Measurements from ENCODE around the gene AHCYL2. TPM values are rescaled to one million over a fixed set of nuclear protein-coding genes. Genes with fewer than 3 reads are reported as not detected.

The AHCYL2 gene
- total RNA-seq, 1 donor from 2014 or later, result 6.0 TPM

DNA sequence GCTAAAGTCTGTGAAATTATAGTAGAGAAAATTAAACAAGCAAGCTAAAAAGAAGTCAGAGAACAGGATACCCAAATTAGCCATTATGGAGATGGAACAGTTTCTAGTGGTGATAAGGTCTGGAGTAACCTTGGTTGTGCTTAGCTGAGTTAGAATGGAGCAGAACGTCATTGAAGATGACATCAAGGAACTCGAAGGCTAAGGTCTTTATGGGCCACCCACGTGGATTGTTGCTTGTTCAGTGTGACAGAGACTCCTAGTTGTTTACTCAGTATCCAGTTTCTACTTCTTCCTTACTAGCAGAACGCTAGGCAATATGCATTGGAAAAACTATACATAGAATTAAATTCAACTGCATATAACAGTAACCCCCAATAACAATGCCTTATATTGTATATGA, 39.7 kb downstream of the AHCYL2 start:
- no peak for DNase-seq

GRCh38 chr7:129265328-129265727, 40.5 kb downstream of the AHCYL2 start:
- Histone ChIP-seq H3K4me1 (no peaks in the 10 kb centered on the region), H3K27ac (replicated peaks) (no peak overlapping the region), H3K27me3 (ENCODE audit: low read depth) (no peaks in the 10 kb centered on the region), H3K36me3 (no peaks in the 10 kb centered on the region), H3K4me3 (no peak overlapping the region), H3K9me3 (replicated peaks) (no peaks in the 10 kb centered on the region)
- intact Hi-C loops (cut with micrococcal nuclease), result no loop called here
- TF ChIP-seq, protein P1, sequence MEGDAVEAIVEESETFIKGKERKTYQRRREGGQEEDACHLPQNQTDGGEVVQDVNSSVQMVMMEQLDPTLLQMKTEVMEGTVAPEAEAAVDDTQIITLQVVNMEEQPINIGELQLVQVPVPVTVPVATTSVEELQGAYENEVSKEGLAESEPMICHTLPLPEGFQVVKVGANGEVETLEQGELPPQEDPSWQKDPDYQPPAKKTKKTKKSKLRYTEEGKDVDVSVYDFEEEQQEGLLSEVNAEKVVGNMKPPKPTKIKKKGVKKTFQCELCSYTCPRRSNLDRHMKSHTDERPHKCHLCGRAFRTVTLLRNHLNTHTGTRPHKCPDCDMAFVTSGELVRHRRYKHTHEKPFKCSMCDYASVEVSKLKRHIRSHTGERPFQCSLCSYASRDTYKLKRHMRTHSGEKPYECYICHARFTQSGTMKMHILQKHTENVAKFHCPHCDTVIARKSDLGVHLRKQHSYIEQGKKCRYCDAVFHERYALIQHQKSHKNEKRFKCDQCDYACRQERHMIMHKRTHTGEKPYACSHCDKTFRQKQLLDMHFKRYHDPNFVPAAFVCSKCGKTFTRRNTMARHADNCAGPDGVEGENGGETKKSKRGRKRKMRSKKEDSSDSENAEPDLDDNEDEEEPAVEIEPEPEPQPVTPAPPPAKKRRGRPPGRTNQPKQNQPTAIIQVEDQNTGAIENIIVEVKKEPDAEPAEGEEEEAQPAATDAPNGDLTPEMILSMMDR (IDR thresholded peaks at IDR 0.05; ENCODE audit: borderline replicate concordance), result no peak
- no peak for DNase-seq

More for the DNA sequence above, 39.7 kb downstream of the AHCYL2 start:
- intact Hi-C loops (cut with micrococcal nuclease), result no loop called here
- TF ChIP-seq, protein P1 (IDR thresholded peaks at IDR 0.05; ENCODE audit: borderline replicate concordance), result no peak
- no peak overlapping the region for H3K27ac ChIP-seq (replicated peaks)
- H3K27me3 ChIP-seq (ENCODE audit: low read depth), result no peaks in the 10 kb centered on the region
- H3K4me3 ChIP-seq, result no peak overlapping the region
- no peaks in the 10 kb centered on the region for H3K4me1 ChIP-seq
- H3K9me3 ChIP-seq (replicated peaks), result no peaks in the 10 kb centered on the region
- no peaks in the 10 kb centered on the region for H3K36me3 ChIP-seq

DNA sequence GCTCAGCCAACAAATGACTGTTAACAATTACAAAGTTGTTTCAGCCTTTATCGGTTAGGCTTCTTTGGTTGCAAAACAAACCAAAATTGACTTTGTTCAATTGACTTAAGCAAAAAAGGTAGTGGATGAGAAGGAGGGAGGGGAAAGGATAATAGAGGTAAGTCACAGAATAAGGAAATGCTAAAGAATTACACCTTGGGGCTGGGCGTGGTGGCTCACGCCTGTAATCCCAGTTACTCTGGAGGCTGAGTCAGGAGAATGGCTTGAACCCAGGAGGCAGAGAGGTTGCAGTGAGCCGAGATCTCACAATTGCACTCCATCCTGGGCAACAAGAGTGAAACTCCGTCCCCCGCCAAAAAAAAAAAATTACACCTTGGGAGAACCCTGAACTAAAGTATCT, 41.4 kb downstream of the AHCYL2 start:
- Histone ChIP-seq H3K9me3 (replicated peaks) (no peaks in the 10 kb centered on the region), H3K36me3 (no peaks in the 10 kb centered on the region), H3K27ac (replicated peaks) (no peak overlapping the region), H3K4me3 (no peak overlapping the region), H3K27me3 (ENCODE audit: low read depth) (no peaks in the 10 kb centered on the region), H3K4me1 (no peaks in the 10 kb centered on the region)
- TF ChIP-seq, protein P1 (IDR thresholded peaks at IDR 0.05; ENCODE audit: borderline replicate concordance), result no peak
- intact Hi-C loops (cut with micrococcal nuclease), result no loop called here
- DNase-seq, result no peak

DNA sequence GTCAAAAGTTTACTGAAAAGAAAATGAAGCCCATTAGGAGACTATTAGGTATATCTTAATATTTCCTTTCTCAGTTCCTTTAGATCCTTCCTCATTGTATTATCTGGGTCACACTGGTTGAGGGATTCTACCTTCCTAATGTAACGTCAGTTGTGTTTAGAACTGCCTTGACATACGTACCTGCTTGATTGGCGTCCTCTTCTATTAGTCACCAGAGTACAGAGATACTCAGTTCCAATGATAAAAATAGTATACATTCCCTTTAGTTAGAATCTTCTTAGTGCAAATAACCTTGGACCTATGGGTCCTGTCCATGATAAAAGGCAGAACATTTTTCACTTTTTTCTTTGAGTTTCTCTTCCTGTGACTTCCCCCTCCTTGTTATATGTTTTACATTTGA, 45.2 kb downstream of the AHCYL2 start:
- intact Hi-C loops (cut with micrococcal nuclease), result no loop called here

DNA sequence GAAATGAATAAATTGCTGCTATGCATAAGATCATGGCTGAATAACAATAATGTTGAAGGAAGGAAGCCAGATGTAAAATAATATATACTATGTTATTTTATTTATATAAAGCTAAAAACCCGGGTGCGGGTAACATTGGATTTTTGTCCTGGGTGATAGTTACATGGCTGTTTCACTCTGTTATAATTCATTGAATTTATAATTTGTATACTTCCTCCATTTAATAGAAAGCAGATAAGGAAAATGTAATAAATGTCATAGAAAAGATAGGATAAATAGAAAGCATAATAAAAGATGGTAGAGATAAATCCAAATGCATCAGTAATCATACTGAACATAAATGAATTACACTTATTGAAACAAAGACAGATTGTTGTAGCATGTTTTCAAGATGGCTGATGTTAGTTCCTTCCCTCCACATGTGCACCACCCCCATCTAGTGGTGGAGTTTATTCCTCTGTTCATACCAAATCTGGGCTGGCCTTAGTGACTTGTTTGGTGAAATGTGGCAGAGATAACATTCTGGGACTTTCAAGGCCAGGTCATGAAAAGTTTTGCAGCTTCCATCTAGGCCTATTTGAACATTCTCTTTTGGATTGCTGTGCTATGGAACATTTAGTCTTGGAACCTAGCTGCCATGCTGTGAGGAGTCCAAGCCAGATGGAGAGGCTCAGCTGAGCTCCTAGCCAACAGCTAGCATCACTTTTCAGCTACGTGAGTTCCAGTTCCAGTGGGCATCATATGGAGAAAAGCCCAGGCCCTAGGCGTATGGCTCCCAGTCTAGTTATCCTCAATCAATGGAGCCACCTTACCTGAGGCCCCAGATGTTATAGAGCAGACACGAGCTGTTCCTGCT, 46.9 kb downstream of the AHCYL2 start:
- Histone ChIP-seq H3K4me1 (no peaks in the 10 kb centered on the region), H3K27me3 (ENCODE audit: low read depth) (no peaks in the 10 kb centered on the region), H3K27ac (replicated peaks) (no peak overlapping the region), H3K36me3 (peaks cover 9% of the 10 kb centered on the region), H3K9me3 (replicated peaks) (peaks cover 11% of the 10 kb centered on the region), H3K4me3 (no peak overlapping the region)
- TF ChIP-seq, protein P1 (IDR thresholded peaks at IDR 0.05; ENCODE audit: borderline replicate concordance), result peak; percentile 52
- intact Hi-C loops (cut with micrococcal nuclease), result no loop called here
- DNase-seq, result no peak

More for the DNA sequence above, 45.2 kb downstream of the AHCYL2 start:
- Histone ChIP-seq H3K4me3 (no peak overlapping the region), H3K36me3 (peaks cover 9% of the 10 kb centered on the region), H3K4me1 (no peaks in the 10 kb centered on the region), H3K27ac (replicated peaks) (no peak overlapping the region), H3K27me3 (ENCODE audit: low read depth) (no peaks in the 10 kb centered on the region), H3K9me3 (replicated peaks) (peaks cover 11% of the 10 kb centered on the region)
- DNase-seq, result no peak
- TF ChIP-seq, protein P1 (IDR thresholded peaks at IDR 0.05; ENCODE audit: borderline replicate concordance), result no peak
